HepG2 (cell line): ENCODE results near the gene CAMK2G.

Source experiments
- NR2F2 ChIP-seq: IDR thresholded peaks from 2 replicates; pipeline ENCODE4 v1.6.1; 2012; ENCODE audit warnings: low read depth, inconsistent platforms, borderline replicate concordance
- ZNF672 ChIP-seq: sonication (generic); formaldehyde crosslinking; IDR thresholded peaks from 2 replicates; pipeline ENCODE4 v1.8.1; 2022; ENCODE audit warnings: missing genetic modification reagents
- ZNF788 ChIP-seq: sonication (generic); formaldehyde crosslinking; IDR thresholded peaks from 2 replicates; pipeline ENCODE4 v1.5.0; 2020; ENCODE audit warnings: mild to moderate bottlenecking, missing genetic modification reagents, borderline replicate concordance

GRCh38 chr10:73840056-73840402, 34.3 kb downstream of the CAMK2G start:
- TF ChIP-seq ZNF788 (no peak), ZNF672 (no peak), NR2F2 (no peak)
